NCI-H510A treated with DMSO at 0.1 percent for 48 hours (cell line): Measurements from ENCODE around the gene DERA.
"Not testable (repeated sequence)": the region's sequence is repeated elsewhere in the genome, so short reads cannot be mapped to it uniquely, and the experiment has no call there.

Experiments used
- DNase-seq: peaks from one replicate; lab custom pipeline; 2025; lab: John Stamatoyannopoulos, UW

Gene DERA

DNA sequence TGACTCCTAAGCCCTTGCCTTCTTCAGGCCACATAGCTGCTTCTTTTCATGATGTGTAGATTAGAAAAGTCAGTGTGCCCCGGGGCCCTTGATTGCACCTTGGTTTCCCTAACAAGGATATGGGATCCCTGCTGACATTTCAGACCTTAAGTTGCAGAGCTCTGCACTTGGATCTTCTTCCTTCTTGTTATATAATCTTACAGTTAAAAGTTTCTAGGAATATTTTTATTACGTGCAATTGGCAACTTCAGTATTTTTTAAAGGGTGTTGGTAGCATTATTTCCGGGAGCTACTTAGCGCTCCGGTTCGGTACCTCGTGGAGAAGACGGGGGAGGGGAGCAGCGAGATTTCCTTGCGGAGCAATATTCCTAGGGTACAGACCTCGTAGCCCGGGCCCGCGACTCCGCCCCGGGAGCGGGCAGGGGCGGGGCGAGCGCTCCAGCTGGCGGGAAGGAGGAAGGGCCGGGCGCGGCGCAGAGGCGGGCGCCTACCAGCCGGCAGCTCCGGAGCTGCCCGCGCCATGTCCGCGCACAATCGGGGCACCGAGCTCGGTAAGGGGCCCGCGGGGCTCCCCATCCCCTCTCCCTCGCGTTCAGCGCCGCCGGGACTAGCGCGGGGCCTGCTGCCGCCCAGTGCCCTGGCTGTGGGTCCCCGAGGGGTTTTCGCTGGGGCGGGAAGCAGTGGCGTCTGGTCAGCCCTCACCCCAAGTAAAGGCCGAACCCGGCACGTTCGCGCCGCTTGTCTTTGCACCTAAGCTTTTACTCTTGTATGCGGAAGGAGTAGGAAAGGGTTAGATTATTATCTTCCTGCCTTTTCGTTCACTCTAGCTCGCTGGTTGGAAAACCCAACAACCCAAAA is at the start of gene DERA:
Gene DERA (plus strand): TSS at position 469 of the 858 bp plus-strand sequence. CDS start 52 bp downstream, at position 521.
- DNase-seq = peak; percentile 90

DNA sequence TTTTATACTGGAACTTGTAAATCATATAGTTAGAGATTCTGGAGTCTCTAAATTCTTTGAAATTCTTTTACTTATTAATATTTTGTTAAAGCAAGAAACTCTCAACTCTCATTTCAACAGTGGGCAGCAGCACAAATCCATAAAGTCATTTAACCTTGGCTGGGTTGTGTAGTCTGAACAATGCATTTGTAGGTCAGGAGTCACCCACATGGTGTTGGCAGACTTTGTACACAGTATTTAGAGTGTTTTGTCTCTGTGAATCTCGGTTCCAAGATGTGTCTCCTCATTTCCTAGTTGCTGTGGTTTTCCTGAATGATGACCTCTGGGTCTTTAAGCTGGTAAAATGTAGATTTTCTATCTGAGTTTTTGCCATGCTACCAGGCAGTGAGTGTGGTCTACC is 49.7 kb upstream of the DERA start:
- DNase-seq = no peak

DNA sequence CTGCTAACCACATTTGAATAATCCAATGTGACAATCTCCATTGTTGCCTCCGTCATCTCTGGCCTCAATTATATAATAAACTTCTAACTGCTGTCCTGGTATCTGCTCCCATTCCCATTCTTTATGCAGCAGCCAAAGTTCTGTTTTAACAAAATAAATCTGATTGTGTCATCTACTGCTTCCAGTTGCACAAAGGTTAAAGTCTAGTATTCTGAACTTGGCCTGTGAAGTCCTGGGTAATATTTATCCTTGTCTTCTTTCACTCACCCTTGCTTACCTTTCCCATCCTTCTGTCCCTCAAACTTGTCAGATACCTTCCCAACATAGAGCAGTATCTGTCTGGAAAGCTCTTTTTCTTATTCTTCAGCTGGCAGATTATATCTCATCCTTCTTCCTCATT is 48.3 kb upstream of the DERA start:
- no peak for DNase-seq

DNA sequence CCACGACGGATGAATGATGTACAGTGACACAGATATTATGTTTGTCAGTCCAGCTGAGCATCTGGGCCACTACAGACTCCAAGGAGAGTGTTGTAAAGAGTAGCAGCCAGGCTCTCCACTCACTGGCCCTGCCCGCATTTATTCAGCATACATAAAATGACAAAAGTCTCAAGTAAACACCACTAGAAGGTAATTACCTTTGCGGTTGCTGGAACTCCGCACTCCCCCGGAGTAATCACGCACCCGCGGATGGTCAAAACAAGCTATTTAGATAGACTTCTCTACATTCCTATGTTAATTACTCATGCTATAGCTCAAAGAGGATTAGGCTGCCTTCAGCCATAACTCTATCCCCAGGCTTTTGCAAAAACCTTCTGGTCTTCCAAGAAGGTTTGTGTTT is 47.8 kb upstream of the DERA start:
- no peak for DNase-seq

DNA sequence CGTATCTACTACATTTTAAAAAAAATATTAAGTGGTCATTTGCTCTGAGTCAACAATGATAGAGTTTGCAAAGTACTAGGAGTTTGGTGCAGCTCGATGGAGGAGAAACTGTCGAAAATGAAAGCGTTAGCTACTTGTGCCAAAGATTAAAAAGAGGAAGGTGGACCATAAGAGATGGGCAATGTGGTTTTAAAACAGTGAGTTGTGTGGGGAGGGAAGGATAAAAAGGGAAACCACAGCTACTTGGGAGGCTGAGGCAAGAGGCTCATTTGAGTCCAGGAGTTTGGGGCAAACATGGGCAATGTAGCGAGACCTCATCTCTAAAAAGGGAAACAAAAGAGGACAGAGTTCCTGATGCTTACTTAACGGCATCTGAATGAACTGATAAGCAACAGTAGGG is 47.1 kb upstream of the DERA start:
- no peak for DNase-seq

DNA sequence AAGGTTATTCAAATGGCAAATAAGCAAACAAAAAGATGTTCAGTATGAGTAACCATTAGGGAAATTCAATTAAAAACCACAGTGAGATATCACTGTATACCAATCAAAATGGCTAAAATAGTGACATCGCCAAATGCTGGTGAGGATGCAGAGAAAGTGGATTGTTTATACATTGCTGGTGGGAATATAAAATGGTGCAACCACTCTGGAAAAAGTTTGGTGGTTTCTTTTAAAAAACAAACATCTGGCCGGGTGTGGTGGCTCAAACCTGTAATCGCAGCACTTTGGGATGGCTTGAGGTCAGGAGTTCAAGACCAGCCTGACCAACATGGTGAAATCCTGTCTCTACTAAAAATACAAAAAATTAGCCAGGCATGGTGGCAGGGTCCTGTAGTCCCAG is 42.9 kb upstream of the DERA start:
- DNase-seq = no peak

DNA sequence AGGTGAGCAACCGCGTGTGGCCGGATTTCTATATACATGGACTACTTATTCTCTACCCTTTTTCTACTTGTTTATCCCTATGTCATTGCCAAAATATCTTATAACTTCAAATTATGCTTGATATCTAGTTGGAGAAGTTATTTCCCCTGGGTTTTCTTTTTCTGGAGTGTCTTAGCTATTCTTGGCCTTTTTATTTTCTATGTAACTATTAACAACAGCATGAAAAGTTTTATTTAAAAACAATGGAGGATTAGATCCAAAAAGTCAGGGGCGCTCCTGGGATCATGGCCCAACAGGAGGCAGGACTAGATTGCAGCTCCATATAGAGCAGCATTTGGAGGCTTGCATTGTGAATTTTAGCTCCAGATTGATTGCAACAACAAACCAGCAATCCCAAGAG is 37.6 kb upstream of the DERA start:
- DNase-seq = no peak

DNA sequence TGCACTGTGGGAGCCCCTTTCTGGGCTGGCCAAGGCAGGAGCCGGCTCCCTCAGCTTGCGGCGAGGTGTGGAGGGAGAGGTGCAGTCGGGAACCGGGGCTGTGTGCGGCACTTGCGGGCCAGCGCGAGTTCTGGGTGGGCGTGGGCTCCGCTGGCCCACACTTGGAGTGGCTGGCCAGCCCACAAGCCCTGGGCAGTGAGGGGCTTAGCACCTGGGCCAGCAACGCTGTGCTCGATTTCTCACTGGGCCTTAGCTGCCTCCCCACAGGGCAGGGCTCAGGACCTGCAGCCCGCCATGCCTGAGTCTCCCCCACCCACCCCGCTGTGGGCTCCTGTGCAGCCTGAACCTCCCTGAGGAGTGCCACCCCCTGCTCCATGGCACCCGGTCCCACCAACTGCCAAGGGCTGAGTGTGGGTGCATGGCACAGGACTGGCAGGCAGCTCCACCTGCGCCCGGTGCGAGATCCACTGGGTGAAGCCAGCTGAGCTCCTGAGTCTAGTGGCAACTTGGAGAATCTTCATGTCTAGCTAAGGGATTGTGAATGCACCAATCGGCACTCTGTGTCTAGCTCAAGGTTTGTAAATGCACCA is 36.5 kb upstream of the DERA start:
- DNase-seq = not testable (repeated sequence)

DNA sequence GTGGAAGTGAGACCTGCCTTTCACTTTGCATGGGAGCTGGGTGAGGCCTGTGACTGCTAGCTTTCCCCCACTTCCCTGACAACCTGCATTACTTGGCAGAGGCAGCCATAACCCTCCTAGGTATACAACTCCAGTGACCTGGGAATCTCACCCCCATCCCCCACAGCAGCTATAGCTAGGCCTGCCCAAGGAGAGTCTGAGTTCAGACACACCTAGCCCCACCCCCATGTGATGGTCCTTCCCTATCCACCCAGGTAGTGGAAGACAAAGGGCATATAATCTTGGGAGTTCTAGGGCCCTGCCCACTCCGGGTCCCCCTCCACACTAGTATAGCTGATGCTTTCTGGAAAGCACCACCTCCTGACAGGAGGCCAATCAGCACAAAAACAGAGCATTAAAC is 35.3 kb upstream of the DERA start:
- no peak for DNase-seq

DNA sequence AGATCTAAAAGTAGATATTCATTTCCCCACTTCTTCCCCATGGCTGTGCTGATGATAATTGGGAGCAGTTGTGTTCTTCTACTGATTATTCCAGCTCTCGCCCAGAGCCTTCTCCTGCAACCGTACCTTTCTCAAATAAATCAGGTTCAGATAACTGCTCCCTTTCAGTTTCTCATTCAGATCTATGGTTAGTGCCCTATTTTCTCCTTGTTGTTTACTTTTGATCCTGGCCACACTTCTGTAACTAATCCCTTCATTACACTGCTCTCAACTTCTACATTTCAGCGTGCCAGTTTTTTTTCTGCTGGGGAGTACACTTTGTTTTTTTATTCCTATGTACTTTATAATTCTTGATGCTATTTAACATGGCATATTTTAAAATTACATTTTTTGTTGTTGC is 31.7 kb upstream of the DERA start:
- DNase-seq = no peak

DNA sequence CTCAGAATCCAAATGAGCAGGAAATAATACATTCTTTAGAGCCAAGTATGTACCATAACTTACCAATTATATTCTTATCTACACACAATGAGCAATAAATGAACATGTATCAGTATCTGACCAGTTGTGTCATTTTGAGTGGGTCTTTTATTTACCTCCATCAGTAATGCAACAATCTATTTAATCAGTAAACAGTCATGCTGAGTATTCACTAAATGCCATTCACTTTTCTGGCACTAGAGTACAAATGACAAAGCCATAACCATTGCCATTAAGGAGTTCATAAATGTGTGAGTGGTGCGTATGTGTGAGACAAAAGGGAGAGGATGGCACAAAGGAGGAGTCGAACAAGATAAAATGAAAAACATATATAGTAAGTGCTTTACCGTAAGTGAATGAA is 30.4 kb upstream of the DERA start:
- DNase-seq = peak; percentile 60

DNA sequence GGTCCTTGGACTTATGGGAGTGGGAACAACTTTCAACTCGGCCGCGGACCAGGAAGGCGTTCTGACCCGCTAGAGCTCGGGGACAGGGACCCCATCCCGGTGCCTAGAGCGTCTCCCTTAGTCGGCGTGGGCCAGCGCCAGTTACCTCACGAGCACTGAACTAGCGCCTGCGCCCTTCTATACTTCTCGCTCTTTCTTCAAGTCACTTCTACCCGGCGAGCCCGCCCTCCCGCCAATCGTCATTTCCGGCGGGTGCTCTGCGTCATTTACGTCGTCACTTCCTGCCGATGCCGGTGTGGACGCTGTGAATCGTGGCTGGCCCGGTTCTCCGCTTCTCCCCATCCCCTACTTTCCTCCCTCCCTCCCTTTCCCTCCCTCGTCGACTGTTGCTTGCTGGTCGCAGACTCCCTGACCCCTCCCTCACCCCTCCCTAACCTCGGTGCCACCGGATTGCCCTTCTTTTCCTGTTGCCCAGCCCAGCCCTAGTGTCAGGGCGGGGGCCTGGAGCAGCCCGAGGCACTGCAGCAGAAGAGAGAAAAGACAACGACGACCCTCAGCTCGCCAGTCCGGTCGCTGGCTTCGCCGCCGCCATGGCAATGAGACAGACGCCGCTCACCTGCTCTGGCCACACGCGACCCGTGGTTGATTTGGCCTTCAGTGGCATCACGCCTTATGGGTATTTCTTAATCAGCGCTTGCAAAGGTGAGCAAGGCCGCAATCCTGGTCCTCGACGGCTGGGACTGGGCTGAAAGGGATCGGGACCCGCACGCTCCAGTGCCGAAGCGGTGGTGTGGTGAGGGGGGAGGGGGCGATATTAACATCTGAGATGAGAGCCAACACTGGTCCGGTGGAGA is 28.8 kb upstream of the DERA start, which contains the start of gene STRAP:
Gene STRAP (plus strand): TSS at position 270 of the 854 bp plus-strand sequence. CDS start 321 bp downstream, at position 591.
- DNase-seq = peak; percentile 97

DNA sequence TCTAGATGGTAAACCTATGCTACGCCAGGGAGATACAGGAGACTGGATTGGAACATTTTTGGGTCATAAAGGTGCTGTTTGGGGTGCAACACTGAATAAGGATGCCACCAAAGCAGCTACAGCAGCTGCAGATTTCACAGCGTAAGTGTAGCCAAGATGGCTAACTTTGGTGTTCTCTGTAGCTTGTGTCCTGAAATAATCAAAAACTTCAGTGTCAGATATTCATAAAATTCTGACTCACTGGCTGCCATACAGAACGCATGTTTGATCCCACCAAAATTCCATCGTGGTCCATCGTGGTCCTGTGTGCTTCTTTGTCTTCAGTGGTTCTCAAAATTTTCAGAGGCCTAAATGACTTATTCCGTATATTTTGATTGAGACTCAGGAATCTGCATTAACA is 27.6 kb upstream of the DERA start:
- DNase-seq = no peak

DNA sequence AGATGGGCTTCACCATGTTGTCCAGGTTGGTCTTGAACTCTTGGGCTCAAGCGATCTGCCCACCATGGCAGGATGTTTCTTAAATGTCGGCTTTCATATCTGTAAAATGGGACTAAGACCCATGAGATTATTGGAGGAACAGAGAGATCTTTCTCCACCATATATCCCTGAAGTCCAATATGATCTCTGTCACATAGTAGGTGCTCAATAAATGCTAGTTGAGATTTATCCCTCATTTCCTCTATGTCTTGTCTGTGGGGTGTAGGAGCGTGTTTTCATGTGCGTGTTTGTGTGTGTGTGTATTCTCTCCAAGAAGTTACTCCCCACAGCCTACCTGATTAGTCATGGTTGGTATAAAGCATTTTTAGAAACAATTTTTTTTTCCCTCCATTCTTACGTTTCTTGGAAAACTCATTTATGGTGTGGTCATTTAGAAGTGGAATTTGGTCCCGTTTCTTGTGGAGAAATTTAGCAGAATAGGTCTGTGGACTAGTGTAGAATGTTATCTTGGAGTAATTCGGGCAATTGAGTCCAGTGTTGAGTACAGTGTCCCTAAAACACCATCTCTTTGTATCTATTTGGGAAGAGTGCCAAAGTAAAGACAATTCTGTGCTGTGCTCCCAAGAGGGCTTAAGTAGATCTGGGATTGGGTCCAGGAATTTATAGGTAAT is 24.6 kb upstream of the DERA start:
- no peak for DNase-seq

DNA sequence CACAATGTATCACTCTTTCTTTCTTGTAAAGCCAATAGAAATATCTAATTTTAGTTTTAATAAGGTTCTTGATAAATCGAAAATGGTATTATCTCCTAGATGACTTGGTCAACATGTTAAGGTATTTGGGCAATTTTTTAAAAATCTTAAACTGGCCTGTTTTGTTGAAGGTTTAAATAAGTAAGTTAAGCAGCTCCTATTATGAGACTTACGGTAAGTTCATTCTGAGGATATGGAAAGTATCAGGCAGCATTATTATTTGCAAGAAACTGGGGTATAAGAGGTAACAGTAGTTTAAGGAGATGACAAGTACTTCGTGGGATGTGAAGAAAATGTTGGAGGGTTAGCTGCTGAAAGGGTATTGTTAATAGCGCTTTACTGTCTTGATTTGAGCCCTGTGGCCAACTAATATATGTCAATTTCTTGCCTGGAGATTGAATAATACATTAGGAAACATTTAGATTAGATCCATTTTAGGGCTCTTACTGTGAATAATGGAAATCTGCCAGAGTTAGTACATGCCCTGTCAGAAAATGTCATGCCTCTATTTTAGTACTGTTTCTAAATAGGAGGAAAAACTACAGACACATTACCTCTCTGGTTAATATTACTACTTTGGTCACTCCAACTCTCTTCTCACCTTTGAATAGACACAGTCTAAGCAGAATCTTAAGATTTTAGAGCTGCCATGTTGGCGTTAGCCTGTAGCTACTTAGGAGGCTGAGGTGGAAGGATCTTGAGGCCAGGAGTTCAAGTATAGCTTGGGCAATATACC is 23.9 kb upstream of the DERA start:
- DNase-seq = no peak

DNA sequence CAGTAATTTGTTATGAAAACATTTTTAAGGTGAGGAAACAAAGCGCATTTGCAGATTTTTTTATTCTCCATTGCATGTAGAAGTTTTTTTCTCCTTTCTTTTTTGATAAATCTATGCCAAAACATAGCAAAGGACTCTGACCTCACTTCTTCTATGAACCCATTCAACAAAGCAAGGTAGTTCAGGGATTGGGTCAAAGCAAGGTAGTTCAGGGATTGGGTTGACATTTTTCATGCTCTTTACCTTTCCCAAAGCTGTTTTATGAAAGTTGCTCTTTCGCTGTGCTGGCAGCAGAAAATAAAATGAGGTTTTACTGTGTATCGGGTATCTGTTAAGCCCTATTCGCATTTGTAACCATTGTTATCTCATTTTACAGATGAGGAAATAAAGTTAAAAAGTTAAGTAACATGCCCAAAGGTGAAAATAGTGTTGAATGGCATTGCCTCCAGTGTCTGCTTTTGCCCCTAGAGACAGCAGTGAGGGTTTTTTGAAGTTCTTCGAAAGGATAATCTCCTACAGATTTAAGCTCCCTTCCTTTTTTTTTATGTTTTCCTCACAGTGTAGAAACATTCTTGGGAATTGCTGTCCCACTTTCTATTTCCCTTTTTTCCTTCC is 18.4 kb upstream of the DERA start:
- DNase-seq = no peak

DNA sequence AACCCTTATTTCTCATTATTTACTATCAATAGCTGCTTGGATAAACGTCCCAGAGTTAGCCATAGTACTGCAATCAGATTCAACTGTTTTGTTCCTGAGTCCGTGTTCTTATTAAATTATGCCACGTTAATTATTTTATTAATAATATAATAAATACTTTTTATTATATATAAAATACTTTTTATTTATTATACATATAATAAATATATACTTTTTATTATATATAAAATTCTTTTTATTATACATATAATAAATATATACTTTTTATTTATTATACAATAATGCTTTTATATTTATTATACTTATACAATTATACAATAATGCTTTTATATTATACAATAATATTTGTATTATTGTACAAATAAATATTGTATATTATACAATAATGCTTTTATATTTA is 17.9 kb upstream of the DERA start:
- no peak for DNase-seq

DNA sequence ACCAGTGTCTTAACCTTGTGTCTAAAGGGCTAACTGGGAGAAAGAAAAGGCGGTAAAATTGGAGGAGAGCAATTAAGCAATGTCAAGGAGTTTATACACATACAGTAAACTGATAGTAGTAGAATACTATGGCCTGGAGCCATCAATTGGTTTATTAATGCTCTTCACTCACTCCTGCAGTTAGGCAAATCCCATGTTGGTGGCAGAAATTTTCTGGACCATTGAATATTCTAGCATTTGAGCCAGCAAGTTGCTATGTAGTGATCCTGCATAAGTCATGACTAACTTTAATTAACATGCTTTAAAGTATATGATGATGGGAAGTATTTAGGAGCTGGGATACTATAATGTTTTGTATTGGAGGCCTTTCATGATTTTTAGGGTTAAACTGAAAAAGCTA is 14.3 kb upstream of the DERA start:
- DNase-seq = no peak

DNA sequence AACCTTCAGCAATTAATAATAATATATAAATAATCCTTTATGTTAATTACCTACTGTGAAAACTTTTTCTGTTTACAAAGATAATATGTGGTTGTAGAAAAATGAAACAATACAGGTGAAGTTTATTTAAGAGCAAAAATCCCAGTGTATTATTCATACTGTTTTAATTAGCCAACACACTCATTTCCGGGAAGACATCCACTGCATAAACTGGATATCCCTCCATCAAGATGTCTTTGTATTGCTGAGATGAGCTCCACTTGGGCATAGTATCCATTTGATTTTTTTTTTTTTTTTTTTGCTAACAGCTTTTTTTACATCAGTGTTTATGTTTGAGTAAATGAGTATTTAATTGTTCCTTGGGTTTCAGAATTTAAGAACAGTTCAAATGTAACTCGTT is 13.7 kb upstream of the DERA start:
- DNase-seq = no peak

DNA sequence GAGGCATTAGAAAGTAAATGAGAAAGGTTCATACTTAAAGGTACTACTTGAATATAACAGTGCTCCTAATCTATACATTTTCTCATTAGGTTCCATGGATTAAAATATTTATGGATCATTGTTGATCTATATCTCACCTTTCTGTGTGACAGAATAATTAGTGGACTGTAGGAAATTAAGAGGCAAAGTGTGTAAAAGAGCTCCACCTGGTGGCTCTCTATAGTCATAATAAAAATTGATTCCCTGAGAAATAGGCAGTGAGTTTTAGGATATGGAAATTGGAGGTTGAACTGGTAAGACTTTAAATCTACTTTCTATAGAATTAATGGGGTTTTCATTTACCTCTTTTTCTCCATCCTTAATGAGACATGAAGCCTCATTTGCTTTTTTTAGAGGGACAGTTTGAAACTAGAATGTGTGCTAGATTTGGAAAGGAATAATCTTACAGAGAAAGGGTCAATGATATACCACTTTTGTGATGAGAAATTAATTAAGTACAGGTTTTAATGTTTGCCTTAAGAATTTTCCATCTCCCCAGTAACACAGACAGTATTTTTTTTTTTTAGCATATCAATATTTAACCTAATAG is 11.8 kb upstream of the DERA start:
- peak; percentile 39 for DNase-seq
